Activated CD4-positive, alpha-beta T cell treated with anti-CD3 and anti-CD28 coated beads, Interleukin-2, Interleukin-4, amounts not matched to agents 100 ng/mL and 50 ng/mL, durations not matched to agents 16 hours and 8 hours (primary cell): ENCODE measurements around the gene MAPK11.

Source experiments
- DNase-seq: peaks from one replicate; pipeline ENCODE4 v3.0.0-alpha.2; 2020; ENCODE audit warnings: low spot score

The MAPK11 gene

GRCh38 chr22:50269970-50270665 lies at the start of gene MAPK11:
TSS of gene MAPK11 (minus strand) at chr22:50270380. CDS start at chr22:50270292, 88 bp downstream.
- peak; percentile 64 for DNase-seq

- no peak for DNase-seq
Measured at GRCh38 chr22:50319503-50319951, 49.3 kb upstream of the MAPK11 start.

GRCh38 chr22:50318698-50319411 lies 48.7 kb upstream of the MAPK11 start:
- DNase-seq: no peak

- DNase-seq: no peak
Measured at GRCh38 chr22:50318356-50318697, 48.1 kb upstream of the MAPK11 start.

GRCh38 chr22:50317674-50318073 lies 47.5 kb upstream of the MAPK11 start:
- no peak for DNase-seq

- DNase-seq: no peak
Measured at GRCh38 chr22:50317178-50317577, 47.0 kb upstream of the MAPK11 start.

- DNase-seq: no peak
Measured at GRCh38 chr22:50316114-50317065, 46.2 kb upstream of the MAPK11 start.

- DNase-seq: no peak
Measured at GRCh38 chr22:50315289-50316113, 45.3 kb upstream of the MAPK11 start.

- peak; percentile 76 for DNase-seq
Measured at GRCh38 chr22:50314455-50315288, 44.5 kb upstream of the MAPK11 start.

- no peak for DNase-seq
Measured at GRCh38 chr22:50314081-50314454, 43.9 kb upstream of the MAPK11 start.

GRCh38 chr22:50313600-50313999 lies 43.4 kb upstream of the MAPK11 start:
- DNase-seq: no peak

GRCh38 chr22:50313021-50313420 lies 42.8 kb upstream of the MAPK11 start:
- DNase-seq: no peak

- no peak for DNase-seq
Measured at GRCh38 chr22:50312371-50312770, 42.2 kb upstream of the MAPK11 start.

GRCh38 chr22:50311606-50312351 lies 41.6 kb upstream of the MAPK11 start:
- DNase-seq: no peak

- DNase-seq: no peak
Measured at GRCh38 chr22:50310949-50311444, 40.8 kb upstream of the MAPK11 start.

GRCh38 chr22:50310031-50310722 lies 40.0 kb upstream of the MAPK11 start:
- no peak for DNase-seq

GRCh38 chr22:50309601-50309991 lies 39.4 kb upstream of the MAPK11 start:
- DNase-seq: no peak

GRCh38 chr22:50308986-50309600 lies 38.9 kb upstream of the MAPK11 start:
- no peak for DNase-seq

GRCh38 chr22:50308597-50308935 lies 38.4 kb upstream of the MAPK11 start:
- no peak for DNase-seq
